OCI-LY7 (cell line): ENCODE data around the gene TRMU. TPM values are rescaled to one million over a fixed set of nuclear protein-coding genes. Genes with fewer than 3 reads are reported as not detected.

Experiments used
- BruUV-seq: library from RNA; stranded (reverse); fragments of 400-500 nt; replicated peaks from 2 replicates; lab custom pipeline; 2021; lab: Mats Ljungman, UMichigan
- CTCF ChIA-PET: fragments of 300-600 bp; sonication (Branson Sonifier 250); formaldehyde crosslinking; loops from one replicate; lab custom pipeline; 2022; ENCODE audit warnings: antibody characterized with exemption; ENCODE audit not compliant: unreplicated experiment; lab: Charles Lee
- POLR2A ChIA-PET: fragments of 300-600 bp; sonication (Branson Sonifier 250); formaldehyde crosslinking; loops from one replicate; lab custom pipeline; 2022; ENCODE audit warnings: antibody characterized with exemption; lab: Charles Lee
- DNase-seq: peaks from one replicate; pipeline ENCODE4 v3.0.0-alpha.2; 2015; ENCODE audit warnings: low spot score
- H2AFZ ChIP-seq: fragments of 200-600 bp; sonication (generic), shearing (Covaris generic); 2 replicates; pipeline ENCODE4 v1.6.1; 2014; ENCODE audit warnings: mild to moderate bottlenecking, antibody characterized with exemption, low read length, moderate library complexity
- H3K27ac ChIP-seq: fragments of 200-600 bp; sonication (generic); 2 replicates; pipeline ENCODE4 v1.5.1; 2014; ENCODE audit warnings: mixed run types, low read depth, mild to moderate bottlenecking, moderate library complexity, low read length, inconsistent platforms; ENCODE audit not compliant: poor library complexity, severe bottlenecking
- H3K36me3 ChIP-seq: fragments of 200-600 bp; sonication (generic); 2 replicates; pipeline ENCODE4 v1.6.1; 2014; ENCODE audit warnings: mild to moderate bottlenecking, antibody characterized with exemption, low read length, moderate library complexity, mixed read lengths; ENCODE audit not compliant: insufficient read depth
- H3K4me1 ChIP-seq: fragments of 200-600 bp; sonication (generic); 2 replicates; pipeline ENCODE4 v1.5.1; 2014; ENCODE audit warnings: mild to moderate bottlenecking, low read length; ENCODE audit not compliant: insufficient read depth, poor library complexity, severe bottlenecking
- H3K4me2 ChIP-seq: fragments of 200-600 bp; sonication (generic); 2 replicates; pipeline ENCODE4 v1.6.1; 2014; ENCODE audit warnings: mild to moderate bottlenecking, low read length
- H3K4me3 ChIP-seq: fragments of 200-600 bp; sonication (generic); 2 replicates; pipeline ENCODE4 v1.5.1; 2014; ENCODE audit warnings: mild to moderate bottlenecking, low read depth, low read length; ENCODE audit not compliant: poor library complexity, severe bottlenecking
- H3K79me2 ChIP-seq: fragments of 200-600 bp; sonication (generic); 2 replicates; pipeline ENCODE4 v1.6.1; 2016; ENCODE audit warnings: low read depth, mild to moderate bottlenecking, low read length, moderate library complexity, mixed read lengths; ENCODE audit not compliant: insufficient read depth
- H3K9me2 ChIP-seq: fragments of 200-600 bp; sonication (generic); 2 replicates; pipeline ENCODE4 v1.6.1; 2016; ENCODE audit warnings: mild to moderate bottlenecking, low read length, mixed read lengths; ENCODE audit not compliant: insufficient read depth
- H3K9me3 ChIP-seq: fragments of 200-600 bp; sonication (generic); 2 replicates; pipeline ENCODE4 v1.6.1; 2014; ENCODE audit warnings: mild to moderate bottlenecking, mixed run types, low read length, mixed read lengths
- H4K20me1 ChIP-seq: fragments of 200-600 bp; sonication (generic); 2 replicates; pipeline ENCODE4 v1.6.1; 2014; ENCODE audit warnings: mild to moderate bottlenecking, antibody characterized with exemption, low read length, moderate library complexity, mixed read lengths; ENCODE audit not compliant: insufficient read depth
- EZH2phosphoT487 ChIP-seq: fragments of 200-600 bp; sonication (generic); IDR thresholded peaks from 2 replicates; pipeline ENCODE4 v1.6.1; 2018; ENCODE audit warnings: low read depth, borderline replicate concordance, mild to moderate bottlenecking, mixed run types, antibody characterized with exemption, low read length, moderate library complexity, mixed read lengths
- intact Hi-C: fragments of 100-400 bp; cut with micrococcal nuclease; formaldehyde crosslinking; loops from one replicate; pipeline ENCODE4 v1.10.0; 2022; ENCODE audit not compliant: unreplicated experiment
- total RNA-seq, 2 experiments: library from RNA; depleted of rRNA in 1 of 2; stranded (reverse); fragments of >200 nt in 1 of 2; shearing (Covaris generic) in 1 of 2; gene quantifications; 2 replicates each; pipeline ENCODE4 v1.2.3, GENCODE V29; 2014 to 2022
- TF ChIP-seq, protein P1 (sequence below): fragments of 200-600 bp; sonication (generic); conservative IDR thresholded peaks from 2 replicates; pipeline ENCODE4 v1.5.1; 2014; ENCODE audit warnings: mild to moderate bottlenecking, antibody characterized with exemption, low read length, moderate library complexity, mixed read lengths

TRMU gene
- total RNA-seq, 2 experiments from 2014 or later, result 88.2 to 121 TPM

- no peak for TF ChIP-seq EZH2phosphoT487
- TF ChIP-seq, protein P1, sequence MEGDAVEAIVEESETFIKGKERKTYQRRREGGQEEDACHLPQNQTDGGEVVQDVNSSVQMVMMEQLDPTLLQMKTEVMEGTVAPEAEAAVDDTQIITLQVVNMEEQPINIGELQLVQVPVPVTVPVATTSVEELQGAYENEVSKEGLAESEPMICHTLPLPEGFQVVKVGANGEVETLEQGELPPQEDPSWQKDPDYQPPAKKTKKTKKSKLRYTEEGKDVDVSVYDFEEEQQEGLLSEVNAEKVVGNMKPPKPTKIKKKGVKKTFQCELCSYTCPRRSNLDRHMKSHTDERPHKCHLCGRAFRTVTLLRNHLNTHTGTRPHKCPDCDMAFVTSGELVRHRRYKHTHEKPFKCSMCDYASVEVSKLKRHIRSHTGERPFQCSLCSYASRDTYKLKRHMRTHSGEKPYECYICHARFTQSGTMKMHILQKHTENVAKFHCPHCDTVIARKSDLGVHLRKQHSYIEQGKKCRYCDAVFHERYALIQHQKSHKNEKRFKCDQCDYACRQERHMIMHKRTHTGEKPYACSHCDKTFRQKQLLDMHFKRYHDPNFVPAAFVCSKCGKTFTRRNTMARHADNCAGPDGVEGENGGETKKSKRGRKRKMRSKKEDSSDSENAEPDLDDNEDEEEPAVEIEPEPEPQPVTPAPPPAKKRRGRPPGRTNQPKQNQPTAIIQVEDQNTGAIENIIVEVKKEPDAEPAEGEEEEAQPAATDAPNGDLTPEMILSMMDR, result no peak
- intact Hi-C loops, result no loop called here
- Histone ChIP-seq H3K27ac (no peak overlapping the region), H3K79me2 (no peaks in the 10 kb centered on the region), H3K9me3 (no peaks in the 10 kb centered on the region), H3K9me2 (no peaks in the 10 kb centered on the region), H2AFZ (no peak overlapping the region), H3K4me3 (no peak overlapping the region), H4K20me1 (no peaks in the 10 kb centered on the region), H3K36me3 (no peaks in the 10 kb centered on the region), H3K4me2 (no peak overlapping the region), H3K4me1 (no peaks in the 10 kb centered on the region)
- no peak for DNase-seq
- ChIA-PET POLR2A (no interaction called here), CTCF (no interaction called here)
- no TSS peak for BruUV-seq
These were observed 39.4 kb downstream of the TRMU start for GRCh38 chr22:46374663-46375474.

DNA sequence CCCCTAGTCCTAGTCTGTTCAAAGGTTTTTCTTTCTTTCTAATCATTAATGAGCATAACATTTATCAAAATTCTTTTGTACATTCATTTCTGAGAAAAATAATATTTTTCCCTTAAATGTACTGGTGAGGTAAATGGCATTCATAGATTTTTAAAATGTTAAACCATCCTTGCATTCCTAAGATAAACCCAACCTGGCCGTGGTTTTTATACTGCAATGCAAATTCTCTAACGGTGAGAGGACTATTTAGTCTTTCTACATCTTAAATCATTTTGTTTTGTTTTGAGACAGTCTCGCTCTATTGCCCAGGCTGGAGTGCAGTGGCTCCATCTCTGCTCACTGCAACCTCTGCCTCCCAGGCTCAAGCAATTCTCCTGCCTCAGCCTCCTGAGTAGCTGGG lies 40.6 kb downstream of the TRMU start:
- Histone ChIP-seq H3K9me2 (no peaks in the 10 kb centered on the region), H4K20me1 (no peaks in the 10 kb centered on the region), H3K4me3 (no peak overlapping the region), H3K27ac (no peak overlapping the region), H2AFZ (no peak overlapping the region), H3K36me3 (no peaks in the 10 kb centered on the region), H3K9me3 (no peaks in the 10 kb centered on the region), H3K79me2 (no peaks in the 10 kb centered on the region), H3K4me1 (no peaks in the 10 kb centered on the region), H3K4me2 (no peak overlapping the region)
- ChIA-PET CTCF (no interaction called here), POLR2A (no interaction called here)
- BruUV-seq, result no TSS peak
- TF ChIP-seq, protein P1, result no peak
- TF ChIP-seq EZH2phosphoT487, result no peak
- no peak for DNase-seq
- intact Hi-C loops, result no loop called here

DNA sequence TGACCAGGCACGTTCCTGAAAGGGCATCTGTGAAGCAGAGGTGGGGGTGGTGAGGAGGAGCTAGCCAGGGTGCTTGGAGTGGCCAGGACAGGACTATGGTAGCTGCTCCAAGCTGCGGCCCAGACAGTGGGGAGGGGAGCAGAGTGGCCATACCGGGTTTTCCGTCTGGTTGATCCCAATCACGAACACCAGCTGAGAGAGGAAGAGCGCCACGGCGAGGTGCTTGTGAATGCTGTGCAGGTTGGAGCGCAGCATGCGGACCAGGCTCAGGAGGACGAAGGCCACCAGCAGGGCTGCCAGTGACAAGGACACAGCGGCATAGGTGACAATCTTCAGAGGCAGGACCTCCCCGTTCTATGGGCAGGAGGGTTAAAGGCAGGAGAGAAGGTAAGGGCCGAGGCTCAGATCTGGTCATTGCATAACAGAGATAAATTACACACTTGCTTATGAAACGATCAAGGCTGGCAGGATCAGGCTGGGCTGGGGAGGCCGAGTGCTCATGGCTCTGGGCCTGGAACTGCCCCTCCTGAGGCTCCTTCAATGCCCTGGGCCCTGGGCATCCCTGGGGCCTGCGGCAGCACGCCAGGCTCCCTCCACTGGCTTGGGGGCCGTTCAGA lies 41.5 kb downstream of the TRMU start:
- H3K4me3 ChIP-seq, result no peak overlapping the region
- H3K9me3 ChIP-seq, result no peaks in the 10 kb centered on the region
- no peak for DNase-seq
- H2AFZ ChIP-seq, result no peak overlapping the region
- H3K9me2 ChIP-seq, result no peaks in the 10 kb centered on the region
- BruUV-seq, result no TSS peak
- no peaks in the 10 kb centered on the region for H4K20me1 ChIP-seq
- H3K36me3 ChIP-seq, result no peaks in the 10 kb centered on the region
- H3K4me2 ChIP-seq, result no peak overlapping the region
- CTCF ChIA-PET, result no interaction called here
- no peak overlapping the region for H3K27ac ChIP-seq
- POLR2A ChIA-PET, result no interaction called here
- TF ChIP-seq, protein P1, result no peak
- no peak for TF ChIP-seq EZH2phosphoT487
- intact Hi-C loops, result no loop called here
- no peaks in the 10 kb centered on the region for H3K79me2 ChIP-seq
- no peaks in the 10 kb centered on the region for H3K4me1 ChIP-seq
